IMR-90 (cell line): ENCODE results near the gene RPL36. TPM values are rescaled to one million over a fixed set of nuclear protein-coding genes. Genes with fewer than 3 reads are reported as not detected.

Source experiments
- ATAC-seq: fragments of 200-7000 bp; cut with Tn5 transposase; 2 replicates; pipeline ENCODE4 v1.9.1; 2020; ENCODE audit warnings: low read depth, mild to moderate bottlenecking, moderate library complexity
- BruUV-seq: library from RNA; stranded (reverse); fragments of 400-500 nt; replicated peaks from 2 replicates; lab custom pipeline; 2021; lab: Mats Ljungman, UMichigan
- CTCF ChIA-PET: fragments of 300-600 bp; formaldehyde crosslinking; extraction: SDS; loops from one replicate; lab custom pipeline; 2021; ENCODE audit warnings: antibody characterized with exemption; lab: Yijun Ruan, JAX
- POLR2A ChIA-PET: fragments of 300-600 bp; sonication (Branson Sonifier 250); formaldehyde crosslinking; loops from one replicate; lab custom pipeline; 2022; ENCODE audit warnings: antibody characterized with exemption; ENCODE audit not compliant: unreplicated experiment; lab: Charles Lee
- DNase-seq: peaks from one replicate; pipeline ENCODE4 v3.0.0; 2013
- H2AFZ ChIP-seq: replicated peaks from 2 replicates; pipeline ENCODE3; 2013; ENCODE audit warnings: low read length, mild to moderate bottlenecking; ENCODE audit not compliant: poor library complexity
- H2AK5ac ChIP-seq: 2 replicates; pipeline ENCODE4 v1.6.1; 2013; ENCODE audit warnings: low read depth, low read length, inconsistent platforms
- H2AK9ac ChIP-seq: replicated peaks from 2 replicates; pipeline ENCODE3; 2013; ENCODE audit warnings: mild to moderate bottlenecking, low read depth, low read length, moderate library complexity; ENCODE audit not compliant: poor library complexity
- H2BK120ac ChIP-seq: 2 replicates; pipeline ENCODE4 v1.6.1; 2013; ENCODE audit warnings: low read depth, low read length, inconsistent platforms
- H2BK15ac ChIP-seq: 3 replicates; pipeline ENCODE4 v1.6.1; 2013; ENCODE audit warnings: low read depth, low read length, inconsistent platforms
- H2BK20ac ChIP-seq: 2 replicates; pipeline ENCODE4 v1.6.1; 2013; ENCODE audit warnings: low read depth, mild to moderate bottlenecking, inconsistent platforms, low read length, moderate library complexity
- H2BK5ac ChIP-seq: 2 replicates; pipeline ENCODE4 v1.6.1; 2013; ENCODE audit warnings: mild to moderate bottlenecking, low read depth, low read length, inconsistent platforms; ENCODE audit not compliant: poor library complexity, severe bottlenecking
- H3K14ac ChIP-seq: replicated peaks from 2 replicates; pipeline ENCODE4 v1.6.1; 2013; ENCODE audit warnings: low read depth, low read length, inconsistent platforms
- H3K18ac ChIP-seq: 2 replicates; pipeline ENCODE4 v1.6.1; 2013; ENCODE audit warnings: low read depth, low read length, control low read depth
- H3K23ac ChIP-seq: 2 replicates; pipeline ENCODE4 v1.6.1; 2013; ENCODE audit warnings: low read depth, low read length, inconsistent platforms
- H3K27ac ChIP-seq: 2 replicates; pipeline ENCODE4 v1.5.1; 2013; ENCODE audit warnings: mild to moderate bottlenecking, control low read depth, low read length; ENCODE audit not compliant: insufficient read depth
- H3K27me3 ChIP-seq: 2 replicates; pipeline ENCODE4 v1.6.1; 2013; ENCODE audit warnings: low read length; ENCODE audit not compliant: control insufficient read depth, insufficient read depth
- H3K36me3 ChIP-seq: 2 replicates; pipeline ENCODE4 v1.6.1; 2013; ENCODE audit warnings: low read length, mixed read lengths; ENCODE audit not compliant: control insufficient read depth, insufficient read depth
- H3K4ac ChIP-seq: 2 replicates; pipeline ENCODE4 v1.6.1; 2013; ENCODE audit warnings: low read depth, low read length, inconsistent platforms
- H3K4me1 ChIP-seq: 2 replicates; pipeline ENCODE4 v1.6.1; 2013; ENCODE audit warnings: low read length, mixed read lengths; ENCODE audit not compliant: control insufficient read depth, insufficient read depth
- H3K4me2 ChIP-seq: 2 replicates; pipeline ENCODE4 v1.6.1; 2013; ENCODE audit warnings: low read depth, mild to moderate bottlenecking, control low read depth, low read length, moderate library complexity
- H3K4me3 ChIP-seq: 2 replicates; pipeline ENCODE4 v1.5.1; 2013; ENCODE audit warnings: low read depth, mild to moderate bottlenecking, control low read depth, low read length, moderate library complexity; ENCODE audit not compliant: insufficient read depth
- H3K56ac ChIP-seq: 2 replicates; pipeline ENCODE4 v1.6.1; 2013; ENCODE audit warnings: low read length, inconsistent platforms; ENCODE audit not compliant: insufficient read depth; ENCODE audit errors: extremely low read depth
- H3K79me1 ChIP-seq, 2 experiments: 2 replicates each; pipeline ENCODE4 v1.6.1; 2013; ENCODE audit warnings: low read length in 2 of 2, inconsistent platforms in 1 of 2, low read depth in 1 of 2
- H3K9ac ChIP-seq: 2 replicates; pipeline ENCODE4 v1.6.1; 2013; ENCODE audit warnings: low read depth, low read length, control low read depth
- H3K9me1 ChIP-seq: 2 replicates; pipeline ENCODE4 v1.6.1; 2013; ENCODE audit warnings: low read length, inconsistent platforms; ENCODE audit not compliant: insufficient read depth
- H3K9me3 ChIP-seq: 2 replicates; pipeline ENCODE4 v1.6.1; 2013; ENCODE audit warnings: low read length; ENCODE audit not compliant: control insufficient read depth, insufficient read depth
- H4K20me1 ChIP-seq: 2 replicates; pipeline ENCODE4 v1.6.1; 2013; ENCODE audit warnings: low read length, inconsistent platforms; ENCODE audit not compliant: insufficient read depth
- H4K5ac ChIP-seq: 2 replicates; pipeline ENCODE4 v1.6.1; 2013; ENCODE audit warnings: mild to moderate bottlenecking, low read depth, low read length, control low read depth
- H4K8ac ChIP-seq, 2 experiments: 2 replicates each; pipeline ENCODE4 v1.6.1; 2013; ENCODE audit warnings: low read depth in 2 of 2, low read length in 2 of 2, control low read depth in 1 of 2, inconsistent platforms in 1 of 2
- H4K91ac ChIP-seq: 2 replicates; pipeline ENCODE4 v1.6.1; 2013; ENCODE audit warnings: low read depth, low read length, inconsistent platforms; ENCODE audit not compliant: insufficient read depth
- BHLHE40 ChIP-seq: fragments of 150-350 bp; IDR thresholded peaks from 2 replicates; pipeline ENCODE4 v1.6.1; 2016; ENCODE audit warnings: mild to moderate bottlenecking, low read depth, low read length
- CEBPB ChIP-seq: IDR thresholded peaks from 2 replicates; pipeline ENCODE4 v1.6.1; 2012; ENCODE audit warnings: low read depth, low read length, improper control_type of control experiment
- CHD1 ChIP-seq: IDR thresholded peaks from 2 replicates; pipeline ENCODE4 v1.6.1; 2012; ENCODE audit warnings: low read depth, low read length, improper control_type of control experiment
- ELK1 ChIP-seq: fragments of 150-350 bp; IDR thresholded peaks from 2 replicates; pipeline ENCODE4 v1.6.1; 2016; ENCODE audit warnings: low read depth, mild to moderate bottlenecking, low read length, moderate library complexity, borderline replicate concordance
- FOS ChIP-seq: fragments of 150-350 bp; IDR thresholded peaks from 2 replicates; pipeline ENCODE4 v1.6.1; 2016; ENCODE audit warnings: low read depth, low read length
- MAFK ChIP-seq: IDR thresholded peaks from 2 replicates; pipeline ENCODE4 v1.6.1; 2012; ENCODE audit warnings: low read depth, low read length, improper control_type of control experiment
- MAZ ChIP-seq: IDR thresholded peaks from 2 replicates; pipeline ENCODE4 v1.6.1; 2012; ENCODE audit warnings: low read depth, mild to moderate bottlenecking, low read length, improper control_type of control experiment, moderate library complexity, borderline replicate concordance
- MXI1 ChIP-seq: IDR thresholded peaks from 2 replicates; pipeline ENCODE4 v1.6.1; 2012; ENCODE audit warnings: low read depth, mild to moderate bottlenecking, low read length, moderate library complexity, borderline replicate concordance
- NFE2L2 ChIP-seq: fragments of 150-350 bp; IDR thresholded peaks from 2 replicates; pipeline ENCODE4 v1.6.1; 2016; ENCODE audit warnings: low read depth, mild to moderate bottlenecking, low read length
- POLR2A ChIP-seq: IDR thresholded peaks from 2 replicates; pipeline ENCODE4 v1.6.1; 2012; ENCODE audit warnings: mild to moderate bottlenecking, low read depth, low read length
- RAD21 ChIP-seq: IDR thresholded peaks from 2 replicates; pipeline ENCODE4 v1.6.1; 2012; ENCODE audit warnings: low read length, improper control_type of control experiment
- RCOR1 ChIP-seq: IDR thresholded peaks from 2 replicates; pipeline ENCODE4 v1.6.1; 2012; ENCODE audit warnings: mild to moderate bottlenecking, low read length, improper control_type of control experiment; ENCODE audit not compliant: insufficient replicate concordance
- RFX5 ChIP-seq: IDR thresholded peaks from 2 replicates; pipeline ENCODE4 v1.8.0; 2012; ENCODE audit warnings: low read depth, mild to moderate bottlenecking, low read length, moderate library complexity
- SMC3 ChIP-seq: fragments of 150-350 bp; IDR thresholded peaks from 2 replicates; pipeline ENCODE4 v1.6.1; 2016; ENCODE audit warnings: low read depth, mild to moderate bottlenecking, antibody characterized with exemption, low read length, moderate library complexity
- USF2 ChIP-seq: fragments of 150-350 bp; IDR thresholded peaks from 2 replicates; pipeline ENCODE4 v1.6.1; 2017; ENCODE audit warnings: mild to moderate bottlenecking, antibody characterized with exemption, low read length, low read depth
- WGBS, 2 experiments: methylation state at CpG; one replicate each; pipeline versions ENCODE4 v1.1.5 to v1.1.7; 2013; ENCODE audit warnings: missing lambda C conversion rate in 2 of 2; ENCODE audit not compliant: insufficient read length in 1 of 2; ENCODE audit errors: extremely low coverage in 2 of 2; 5-methylcytosine and 5-hydroxymethylcytosine counted together
- dilution Hi-C: fragments of 300-500 bp; cut with HindIII; formaldehyde crosslinking; loops from one replicate; pipeline ENCODE4 v1.14.3; 2018; ENCODE audit warnings: low sequenced_read_pairs; ENCODE audit not compliant: unreplicated experiment
- in situ Hi-C: fragments of 300-500 bp; cut with MboI; formaldehyde crosslinking; loops from 3 replicates; pipeline ENCODE4 v1.14.3; 2019; ENCODE audit warnings: low sequenced_read_pairs, inconsistent platforms, mixed read lengths
- intact Hi-C: fragments of 100-400 bp; cut with micrococcal nuclease; formaldehyde crosslinking; loops from 2 replicates; pipeline ENCODE4 v1.10.0; 2022
- polyA plus RNA-seq, 3 experiments: library from polyadenylated mRNA; depleted of rRNA; stranded (reverse); fragments of >200 nt; gene quantifications; 2 replicates each; pipeline ENCODE4 v1.2.3, GENCODE V29; 2012; ENCODE audit warnings: low replicate concordance in 1 of 3
- total RNA-seq: library from RNA; depleted of rRNA; stranded (reverse); fragments of >200 nt; gene quantifications from 2 replicates; pipeline ENCODE4 v1.2.3, GENCODE V29; 2012

RPL36 gene
- total and polyA plus RNA-seq, 2 of the 4 experiments (the other 2 are of a cell fraction): 232 to 757 TPM

DNA sequence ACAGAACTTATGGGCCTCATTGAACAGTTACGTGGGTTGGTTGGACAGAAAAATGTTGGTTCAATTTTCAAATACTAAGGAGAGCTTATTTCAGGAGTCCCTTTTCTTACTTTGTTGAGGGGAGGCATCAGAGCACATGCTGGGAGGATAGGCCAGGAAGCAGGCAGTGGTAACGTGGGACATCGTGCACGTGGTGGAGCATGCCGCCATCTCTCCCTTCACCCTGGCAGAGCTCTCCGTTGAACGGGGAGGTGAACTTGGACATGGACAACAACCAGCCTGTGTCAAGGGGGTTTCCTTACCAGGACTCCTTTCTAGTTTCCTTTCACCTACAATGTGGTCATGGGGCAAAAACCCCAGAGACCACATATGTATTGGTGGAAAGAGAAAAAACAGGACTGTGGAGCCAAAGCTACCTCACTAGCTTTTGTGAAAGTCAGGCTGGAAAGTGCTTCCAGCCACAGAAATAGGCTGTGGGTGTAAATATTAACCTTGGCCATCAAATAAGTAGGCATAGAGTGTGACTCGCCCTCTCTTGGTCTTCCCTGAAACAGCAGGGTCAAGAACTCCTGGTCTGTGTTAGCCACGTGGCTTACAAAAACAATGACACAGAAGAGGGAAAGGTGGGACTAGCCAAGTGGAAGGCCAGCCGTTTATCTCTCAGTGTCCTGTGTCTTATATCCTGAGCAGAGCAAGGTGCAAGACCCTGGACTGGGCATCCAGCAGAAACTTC lies 24.1 kb upstream of the RPL36 start:
- DNase-seq: peak; percentile 84
- TF ChIP-seq NFE2L2 (no peak), FOS (no peak), POLR2A (no peak), RFX5 (no peak), ELK1 (no peak), RAD21 (0 out of 2 replicates have a peak, but pooled peaks have one; percentile 17), MAFK (no peak), SMC3 (peak; percentile 25; the same call in 1 of the 2 replicates), USF2 (peak; percentile 78), MXI1 (peak; percentile 66; the same call in 1 of the 2 replicates), MAZ (no peak), CEBPB (no peak), CHD1 (no peak), BHLHE40 (no peak), RCOR1 (no peak)

More for the DNA sequence above, 24.1 kb upstream of the RPL36 start:
- dilution Hi-C loops: no loop called here
- H4K20me1 ChIP-seq: peaks cover 35% of the 10 kb centered on the region
- no peaks in the 10 kb centered on the region for H3K4me1 ChIP-seq
- peak; percentile 85 for ATAC-seq
- no peak overlapping the region for H2BK120ac ChIP-seq
- no peak overlapping the region for H2AK5ac ChIP-seq
- in situ Hi-C loops: no loop called here
- no peaks in the 10 kb centered on the region for H3K9me3 ChIP-seq
- peaks cover 3 to 58% of the 10 kb centered on the region in 2 experiments; a peak in 3 of 4 replicates for H3K79me1 ChIP-seq
- no peak overlapping the region for H4K5ac ChIP-seq
- H3K56ac ChIP-seq: no peak overlapping the region
- no peak overlapping the region for H3K4me3 ChIP-seq
- no peak overlapping the region for H3K14ac ChIP-seq
- ChIA-PET CTCF (no interaction called here), POLR2A (no interaction called here)
- no peak overlapping the region for H3K27ac ChIP-seq
- H3K9ac ChIP-seq: no peak overlapping the region
- no peak overlapping the region for H2BK15ac ChIP-seq
- no peaks in the 10 kb centered on the region for H3K27me3 ChIP-seq
- H3K4me2 ChIP-seq: no peak overlapping the region
- intact Hi-C loops: loop anchor here (5.0 kb wide), 1 partner anchor 44 kb away; the partner anchor contains the start of genes SAFB and SAFB2
- H3K9me1 ChIP-seq: peaks cover 6% of the 10 kb centered on the region; the same call in 1 of the 2 replicates
- H3K4ac ChIP-seq: no peak overlapping the region
- BruUV-seq: no TSS peak
- H2AK9ac ChIP-seq: no peak overlapping the region
- H4K8ac ChIP-seq: no peak overlapping the region
- no peak overlapping the region for H2BK20ac ChIP-seq
- no peak overlapping the region for H2BK5ac ChIP-seq
- peaks cover 76% of the 10 kb centered on the region for H3K36me3 ChIP-seq
- no peak overlapping the region for H2AFZ ChIP-seq
- no peak overlapping the region for H4K91ac ChIP-seq
- no peak overlapping the region for H3K23ac ChIP-seq
- 85% methylated on average over 5 of the region's 10 CpGs; no CpG with 5 or more reads in 1 of the 2 experiments for WGBS, 2 experiments
- H3K18ac ChIP-seq: no peak overlapping the region
